HepG2 (cell line): ENCODE results near the gene HCRTR1. TPM values are rescaled to one million over a fixed set of nuclear protein-coding genes. Genes with fewer than 3 reads are reported as not detected.

Experiments
- ATAC-seq: fragments of 200-7000 bp; cut with Tn5 transposase; 3 replicates; pipeline ENCODE4 v1.9.1; 2020; ENCODE audit warnings: mild to moderate bottlenecking, moderate library complexity
- BruUV-seq: library from RNA; stranded (reverse); fragments of 400-500 nt; replicated peaks from 2 replicates; lab custom pipeline; 2021; lab: Mats Ljungman, UMichigan
- CTCF ChIA-PET: fragments of 300-600 bp; formaldehyde crosslinking; extraction: SDS; loops from one replicate; lab custom pipeline; 2021; ENCODE audit warnings: low total read pairs, inconsistent platforms, low intra/inter-chr PET ratio; lab: Yijun Ruan, JAX
- POLR2A ChIA-PET: fragments of 350-600 bp; sonication (Branson Sonifier 250); formaldehyde crosslinking; loops from one replicate; lab custom pipeline; 2020; ENCODE audit warnings: antibody characterized with exemption, inconsistent platforms; lab: Yijun Ruan, JAX
- DNase-seq: peaks from one replicate; pipeline ENCODE4 v3.0.0-alpha.2; 2015; ENCODE audit warnings: low spot score
- FAIRE-seq: peaks from 3 replicates; lab custom pipeline; 2011; peaks lifted over from hg19 to GRCh38; lab: Jason Lieb, UNC
- H2AFZ ChIP-seq: one replicate; pipeline ENCODE4 v1.6.1; 2011; ENCODE audit warnings: low read length, inconsistent platforms
- H3K27ac ChIP-seq: fragments of 300-600 bp; 3 replicates; pipeline ENCODE4 v1.8.0; 2011; ENCODE audit warnings: mixed run types, mild to moderate bottlenecking, mixed read lengths, low read length, inconsistent platforms; ENCODE audit not compliant: insufficient read depth; ENCODE audit errors: extremely low read length
- H3K27me3 ChIP-seq, 2 experiments: fragments of 200-600 bp in 1 of 2; 2 replicates in 1 of 2; 3 replicates in 1 of 2; pipeline versions ENCODE4 v1.6.0 to v1.8.0; 2011; ENCODE audit warnings: low read length in 2 of 2, mild to moderate bottlenecking in 2 of 2, moderate library complexity in 2 of 2, inconsistent platforms in 1 of 2; ENCODE audit not compliant: insufficient read depth in 2 of 2, control insufficient read depth in 1 of 2
- H3K36me3 ChIP-seq, 2 experiments: fragments of 200-600 bp in 1 of 2; replicated peaks in 1 of 2; 2 replicates in 1 of 2; 3 replicates in 1 of 2; pipeline versions ENCODE4 v1.5.1 to v1.8.0; 2011; ENCODE audit warnings: low read length in 2 of 2, inconsistent platforms in 1 of 2; ENCODE audit not compliant: insufficient read depth in 2 of 2, control insufficient read depth in 1 of 2
- H3K4me1 ChIP-seq: 2 replicates; pipeline ENCODE4 v1.5.1; 2012; ENCODE audit warnings: low read length, inconsistent platforms; ENCODE audit not compliant: insufficient read depth
- H3K4me2 ChIP-seq: 2 replicates; pipeline ENCODE4 v1.6.0; 2011; ENCODE audit warnings: low read depth, low read length, inconsistent platforms
- H3K4me3 ChIP-seq, 3 experiments: fragments of 200-600 bp in 1 of 3; sonication (generic), shearing (Covaris generic) in 1 of 3; replicated peaks in 1 of 3; 2 replicates each; pipeline ENCODE4 v1.5.1; 2011 to 2016; ENCODE audit warnings: low read length in 3 of 3, inconsistent platforms in 2 of 3, low read depth in 2 of 3, mild to moderate bottlenecking in 2 of 3, control low read depth in 1 of 3, mixed read lengths in 1 of 3; ENCODE audit not compliant: insufficient read depth in 1 of 3
- H3K79me2 ChIP-seq: one replicate; pipeline ENCODE4 v1.6.1; 2011; ENCODE audit warnings: low read length, inconsistent platforms; ENCODE audit not compliant: insufficient read depth
- H3K9ac ChIP-seq: 2 replicates; pipeline ENCODE4 v1.6.0; 2011; ENCODE audit warnings: mild to moderate bottlenecking, low read depth, low read length, inconsistent platforms; ENCODE audit not compliant: insufficient read depth
- H3K9me3 ChIP-seq: 2 replicates; pipeline ENCODE4 v1.5.1; 2012; ENCODE audit warnings: mild to moderate bottlenecking, low read length
- H4K20me1 ChIP-seq: 2 replicates; pipeline ENCODE4 v1.6.0; 2011; ENCODE audit warnings: inconsistent platforms, mild to moderate bottlenecking, low read length, moderate library complexity; ENCODE audit not compliant: insufficient read depth
- MLLT10 ChIP-seq: sonication (generic); formaldehyde crosslinking; IDR thresholded peaks from 2 replicates; pipeline ENCODE4 v1.4.0; 2020; ENCODE audit warnings: missing genetic modification reagents
- POLR2A ChIP-seq, 2 experiments: IDR thresholded peaks; 2 replicates each; pipeline ENCODE4 v1.6.1; 2011; ENCODE audit warnings: low read depth in 2 of 2, low read length in 2 of 2, mild to moderate bottlenecking in 1 of 2, moderate library complexity in 1 of 2; ENCODE audit not compliant: insufficient read depth in 1 of 2
- RBAK ChIP-seq: sonication (generic); formaldehyde crosslinking; IDR thresholded peaks from 2 replicates; pipeline ENCODE4 v1.5.1; 2020; ENCODE audit warnings: mild to moderate bottlenecking, missing genetic modification reagents
- RFX5 ChIP-seq: IDR thresholded peaks from 2 replicates; pipeline ENCODE4 v1.6.1; 2011; ENCODE audit warnings: low read depth, low read length, improper control_type of control experiment
- ZBTB3 ChIP-seq: sonication (generic); formaldehyde crosslinking; IDR thresholded peaks from 2 replicates; pipeline ENCODE4 v1.4.0; 2020; ENCODE audit warnings: low read depth, mild to moderate bottlenecking, moderate library complexity, missing genetic modification reagents, borderline replicate concordance
- ZNF20 ChIP-seq: sonication (generic); formaldehyde crosslinking; IDR thresholded peaks from 2 replicates; pipeline ENCODE4 v1.4.0; 2020; ENCODE audit warnings: mild to moderate bottlenecking, moderate library complexity, missing genetic modification reagents
- ZNF232 ChIP-seq: sonication (generic); formaldehyde crosslinking; IDR thresholded peaks from 2 replicates; pipeline ENCODE4 v1.4.0; 2020; ENCODE audit warnings: missing genetic modification reagents, borderline replicate concordance
- ZNF777 ChIP-seq: sonication (generic); formaldehyde crosslinking; IDR thresholded peaks from 2 replicates; pipeline ENCODE4 v1.4.0; 2020; ENCODE audit warnings: missing genetic modification reagents
- WGBS: methylation state at CpG from one replicate; pipeline ENCODE4 v1.1.6; 2017; ENCODE audit warnings: low lambda C conversion rate; 5-methylcytosine and 5-hydroxymethylcytosine counted together
- in situ Hi-C: cut with HindIII; loops from 2 replicates; pipeline ENCODE4 v1.10.0; 2017; ENCODE audit warnings: low pct_unique_long_range_greater_than_20kb; ENCODE audit not compliant: extremely low pct_ligation_motif_present
- intact Hi-C: fragments of 100-400 bp; cut with micrococcal nuclease; formaldehyde crosslinking; loops from one replicate; pipeline ENCODE4 v1.10.0; 2022; ENCODE audit not compliant: unreplicated experiment
- polyA plus RNA-seq, 8 experiments: library from polyadenylated mRNA; depleted of rRNA in 3 of 8; stranded (reverse) in 7 of 8; unstranded in 1 of 8; fragments of >200 nt; fragmentation: Illumina TruSeq in 4 of 8; extraction: Trizol in 4 of 8; gene quantifications; 2 replicates each; pipeline versions ENCODE4 v1.2.1 to v1.2.3, GENCODE V29; 2011 to 2016; ENCODE audit warnings: low read depth in 4 of 8, missing spikeins in 1 of 8, mixed read lengths in 1 of 8; ENCODE audit not compliant: insufficient read depth in 1 of 8
- total RNA-seq, 5 experiments: library from RNA; depleted of rRNA; stranded (reverse); fragments of >200 nt; fragmentation: Illumina TruSeq; extraction: Trizol; gene quantifications; 2 replicates each; pipeline ENCODE4 v1.2.3, GENCODE V29; 2016; ENCODE audit warnings: low read depth in 1 of 5
- TF ChIP-seq, protein P1 (sequence below): sonication (generic); formaldehyde crosslinking; IDR thresholded peaks from 2 replicates; pipeline ENCODE4 v1.5.1; 2020; ENCODE audit warnings: mild to moderate bottlenecking, missing genetic modification reagents

Gene HCRTR1
- total and polyA plus RNA-seq, 2 of the 13 experiments (the other 11 are each of a cell fraction or from before 2014, with no cell fraction given), result not detected

DNA sequence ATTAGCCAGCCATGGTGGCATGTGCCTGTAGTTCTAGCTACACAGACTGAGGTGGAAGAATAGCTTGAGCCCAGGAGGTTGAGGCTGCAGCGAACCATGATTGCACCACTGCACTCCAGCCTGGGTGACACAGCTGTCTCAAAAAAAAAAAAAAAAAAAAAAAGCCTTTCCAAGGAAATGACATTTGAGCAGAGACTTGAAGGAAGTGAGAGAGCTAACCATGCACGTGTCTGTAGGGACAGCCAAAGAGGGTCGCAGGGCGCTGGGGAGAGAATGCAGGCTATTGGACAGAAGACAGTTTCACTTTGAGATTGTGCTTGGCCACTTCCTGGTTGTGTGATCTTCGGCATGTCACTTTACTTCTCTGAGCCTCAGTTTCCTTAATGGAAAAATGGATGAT is 6.8 kb downstream of the HCRTR1 start:
- 86% methylated on average over 5 of the region's 5 CpGs for WGBS
- Histone ChIP-seq H2AFZ (no peak overlapping the region), H3K79me2 (no peaks in the 10 kb centered on the region), H4K20me1 (no peaks in the 10 kb centered on the region), H3K4me3 (no peak overlapping the region), H3K27me3 (no peaks in the 10 kb centered on the region), H3K9ac (no peak overlapping the region), H3K27ac (no peak overlapping the region)
- in situ Hi-C loops (no loop called here), intact Hi-C loops (no loop called here)
- DNase-seq (no peak), FAIRE-seq (no peak)
- CTCF ChIA-PET, result no interaction called here
- no peak for TF ChIP-seq ZNF777
- TF ChIP-seq MLLT10 (CRISPR knock-in tag), result no peak
- no peak for TF ChIP-seq RBAK
- TF ChIP-seq POLR2A (IDR thresholded peaks at IDR 0.05; ENCODE audit: insufficient read depth in 1 of 2, low read depth in 2 of 2, low read length in 2 of 2), result no peak
- TF ChIP-seq ZNF232, result no peak
- TF ChIP-seq, protein P1, sequence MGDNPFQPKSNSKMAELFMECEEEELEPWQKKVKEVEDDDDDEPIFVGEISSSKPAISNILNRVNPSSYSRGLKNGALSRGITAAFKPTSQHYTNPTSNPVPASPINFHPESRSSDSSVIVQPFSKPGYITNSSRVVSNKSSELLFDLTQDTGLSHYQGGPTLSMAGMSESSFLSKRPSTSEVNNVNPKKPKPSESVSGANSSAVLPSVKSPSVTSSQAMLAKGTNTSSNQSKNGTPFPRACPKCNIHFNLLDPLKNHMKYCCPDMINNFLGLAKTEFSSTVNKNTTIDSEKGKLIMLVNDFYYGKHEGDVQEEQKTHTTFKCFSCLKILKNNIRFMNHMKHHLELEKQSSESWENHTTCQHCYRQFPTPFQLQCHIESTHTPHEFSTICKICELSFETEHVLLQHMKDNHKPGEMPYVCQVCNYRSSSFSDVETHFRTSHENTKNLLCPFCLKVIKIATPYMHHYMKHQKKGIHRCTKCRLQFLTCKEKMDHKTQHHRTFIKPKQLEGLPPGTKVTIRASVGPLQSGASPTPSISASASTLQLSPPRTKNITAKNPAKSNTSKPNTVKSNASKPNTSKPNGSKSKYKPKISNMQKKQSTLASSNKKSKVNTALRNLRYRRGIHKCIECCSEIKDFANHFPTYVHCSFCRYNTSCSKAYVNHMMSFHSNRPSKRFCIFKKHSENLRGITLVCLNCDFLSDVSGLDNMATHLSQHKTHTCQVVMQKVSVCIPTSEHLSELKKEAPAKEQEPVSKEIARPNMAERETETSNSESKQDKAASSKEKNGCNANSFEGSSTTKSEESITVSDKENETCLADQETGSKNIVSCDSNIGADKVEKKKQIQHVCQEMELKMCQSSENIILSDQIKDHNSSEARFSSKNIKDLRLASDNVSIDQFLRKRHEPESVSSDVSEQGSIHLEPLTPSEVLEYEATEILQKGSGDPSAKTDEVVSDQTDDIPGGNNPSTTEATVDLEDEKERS (CRISPR knock-in tag), result no peak
- no peak for TF ChIP-seq RFX5
- TF ChIP-seq ZNF20 (CRISPR knock-in tag), result no peak
- TF ChIP-seq ZBTB3, result no peak
- TF ChIP-seq, all 625 proteins: peak for 0
- BruUV-seq, result no TSS peak
- POLR2A ChIA-PET, result interaction anchor here (0.6 kb wide), 1 partner anchor 385 kb away, joined by 3 read pairs; no protein-coding TSS in a partner anchor
- peaks cover 7 to 12% of the 10 kb centered on the region in 2 experiments; a peak in 4 of 5 replicates for H3K36me3 ChIP-seq
- no peaks in the 10 kb centered on the region for H3K9me3 ChIP-seq
- ATAC-seq, result no peak
- no peak overlapping the region for H3K4me2 ChIP-seq
- H3K4me1 ChIP-seq, result no peaks in the 10 kb centered on the region
